B cell (primary cell): Measurements from ENCODE around the gene DGAT2. TPM values are rescaled to one million over a fixed set of nuclear protein-coding genes. Genes with fewer than 3 reads are reported as not detected.

Source experiments
- ATAC-seq: fragments of 200-7000 bp; cut with Tn5 transposase; one replicate; pipeline ENCODE4 v1.10.0; 2021; ENCODE audit warnings: low read depth, mild to moderate bottlenecking, moderate number of reproducible peaks, moderate library complexity
- CTCF ChIA-PET: fragments of 350-600 bp; sonication (Branson Sonifier 250); formaldehyde crosslinking; loops from one replicate; lab custom pipeline; 2021; ENCODE audit warnings: antibody characterized with exemption, inconsistent platforms; lab: Charles Lee
- POLR2A ChIA-PET: fragments of 350-600 bp; sonication (Branson Sonifier 250); formaldehyde crosslinking; loops from one replicate; lab custom pipeline; 2021; ENCODE audit warnings: antibody characterized with exemption; lab: Charles Lee
- DNase-seq: peaks from one replicate; pipeline ENCODE4 v3.0.0; 2013
- H2AFZ ChIP-seq: 2 replicates; pipeline ENCODE4 v1.6.1; 2012; ENCODE audit warnings: mild to moderate bottlenecking, low read depth, low read length; ENCODE audit not compliant: insufficient read depth, poor library complexity, severe bottlenecking
- H3K27ac ChIP-seq, 2 donors: 1 replicate in 1 of 2; 2 replicates in 1 of 2; pipeline ENCODE4 v1.5.1; 2012 to 2013; ENCODE audit warnings: low read length in 2 of 2, mild to moderate bottlenecking in 2 of 2, moderate library complexity in 1 of 2
- H3K27me3 ChIP-seq, 4 experiments: fragments of 200-600 bp in 1 of 4; sonication (generic) in 1 of 4; replicated peaks in 1 of 4; 1 replicate in 2 of 4; 2 replicates in 2 of 4; pipeline versions ENCODE4 v1.6.1 to v1.7.0; 2013 to 2016; ENCODE audit warnings: low read length in 3 of 4, mild to moderate bottlenecking in 2 of 4, mixed read lengths in 1 of 4, moderate library complexity in 1 of 4; ENCODE audit not compliant: insufficient read depth in 4 of 4, control insufficient read depth in 3 of 4; ENCODE audit errors: control extremely low read depth in 1 of 4
- H3K36me3 ChIP-seq, 2 experiments: replicated peaks in 1 of 2; 1 replicate in 1 of 2; 2 replicates in 1 of 2; pipeline versions ENCODE4 v1.6.1 to v1.7.1; 2013; ENCODE audit warnings: low read length in 1 of 2; ENCODE audit not compliant: insufficient read depth in 2 of 2, control insufficient read depth in 1 of 2; ENCODE audit errors: control extremely low read depth in 1 of 2, extremely low read depth in 1 of 2
- H3K4me1 ChIP-seq, 2 donors: fragments of 200-600 bp in 1 of 2; sonication (generic) in 1 of 2; 1 replicate in 1 of 2; 2 replicates in 1 of 2; pipeline versions ENCODE4 v1.5.1 to v1.6.1; 2013 to 2017; ENCODE audit warnings: low read length in 2 of 2; ENCODE audit not compliant: control insufficient read depth in 2 of 2, insufficient read depth in 2 of 2
- H3K4me2 ChIP-seq: replicated peaks from 2 replicates; pipeline ENCODE3; 2012; ENCODE audit warnings: mild to moderate bottlenecking, low read depth, low read length; ENCODE audit not compliant: poor library complexity, severe bottlenecking
- H3K4me3 ChIP-seq, 5 experiments: fragments of 200-600 bp in 1 of 5; sonication (generic) in 1 of 5; 1 replicate in 3 of 5; 2 replicates in 2 of 5; pipeline versions ENCODE4 v1.5.1 to v1.7.0; 2011 to 2016; ENCODE audit warnings: low read length in 4 of 5, mild to moderate bottlenecking in 4 of 5, low read depth in 2 of 5, control low read depth in 1 of 5, moderate library complexity in 1 of 5; ENCODE audit not compliant: insufficient read depth in 1 of 5; ENCODE audit errors: control extremely low read depth in 1 of 5, extremely low read depth in 1 of 5
- H3K79me2 ChIP-seq: fragments of 200-600 bp; sonication (generic); one replicate; pipeline ENCODE4 v1.6.0; 2016; ENCODE audit warnings: low read length; ENCODE audit not compliant: control insufficient read depth, insufficient read depth
- H3K9ac ChIP-seq: fragments of 200-600 bp; sonication (generic); 2 replicates; pipeline ENCODE4 v1.6.1; 2017; ENCODE audit warnings: mild to moderate bottlenecking, low read length, moderate library complexity
- H3K9me3 ChIP-seq, 3 donors: one replicate each; pipeline versions ENCODE4 v1.6.1 to v1.7.1; 2013; ENCODE audit warnings: low read length in 2 of 3; ENCODE audit not compliant: control insufficient read depth in 2 of 3, insufficient read depth in 1 of 3; ENCODE audit errors: control extremely low read depth in 1 of 3
- H4K20me1 ChIP-seq: 2 replicates; pipeline ENCODE4 v1.6.0; 2012; ENCODE audit warnings: mild to moderate bottlenecking, low read length; ENCODE audit not compliant: insufficient read depth, control insufficient read depth, poor library complexity, severe bottlenecking
- H3K27ac Mint-ChIP-seq: one replicate; pipeline ENCODE4 v1.8.0; 2021; ENCODE audit warnings: mixed read lengths
- H3K27me3 Mint-ChIP-seq: one replicate; pipeline ENCODE4 v1.8.0; 2021; ENCODE audit warnings: mixed read lengths
- H3K4me1 Mint-ChIP-seq: one replicate; pipeline ENCODE4 v1.8.0; 2021; ENCODE audit warnings: mixed read lengths
- H3K4me3 Mint-ChIP-seq: one replicate; pipeline ENCODE4 v1.8.0; 2021; ENCODE audit warnings: mixed read lengths
- H3K9me3 Mint-ChIP-seq: one replicate; pipeline ENCODE4 v1.8.0; 2022; ENCODE audit warnings: mixed read lengths; ENCODE audit not compliant: insufficient read depth
- CTCF ChIP-seq: fragments of 200-600 bp; IDR thresholded peaks from one replicate; pipeline ENCODE4 v1.8.0; 2022; ENCODE audit warnings: antibody characterized with exemption, mild to moderate bottlenecking
- EZH2 ChIP-seq: IDR thresholded peaks from 2 replicates; pipeline ENCODE4 v1.6.1; 2012; ENCODE audit warnings: borderline replicate concordance, low read depth, mild to moderate bottlenecking, moderate library complexity, low read length; ENCODE audit not compliant: insufficient read depth, poor library complexity, severe bottlenecking
- WGBS: methylation state at CpG from one replicate; pipeline ENCODE4 v1.1.5; 2013; ENCODE audit warnings: missing lambda C conversion rate; ENCODE audit not compliant: insufficient coverage; 5-methylcytosine and 5-hydroxymethylcytosine counted together
- intact Hi-C: fragments of 100-400 bp; cut with micrococcal nuclease; formaldehyde crosslinking; loops from one replicate; pipeline ENCODE4 v1.10.0; 2022
- polyA plus RNA-seq: library from polyadenylated mRNA; depleted of rRNA; stranded (reverse); fragments of >200 nt; gene quantifications from 2 replicates; pipeline ENCODE4 v1.2.3, GENCODE V29; 2012
- total RNA-seq, 2 donors: library from RNA; stranded (reverse); fragments of 120-200 nt in 1 of 2; gene quantifications; 1 replicate in 1 of 2; 2 replicates in 1 of 2; pipeline versions ENCODE4 v1.2.3 to v1.2.4, GENCODE V29; 2013 to 2022

DGAT2 gene
- total and polyA plus RNA-seq, 2 donors (not counting 1 experiment from before 2014, with no cell fraction given), result 5.8 to 6.5 TPM

- H3K4me1 Mint-ChIP-seq, result peaks cover 84% of the 10 kb centered on the region
These were observed 63.4 kb downstream of the DGAT2 start for GRCh38 chr11:75831915-75832502.

More at GRCh38 chr11:75831915-75832502, 63.4 kb downstream of the DGAT2 start:
- H4K20me1 ChIP-seq, result peaks cover 60% of the 10 kb centered on the region
- TF ChIP-seq EZH2 (no peak), CTCF (no peak)
- no peak for ATAC-seq
- ChIA-PET POLR2A (interaction anchor here (1.0 kb wide), 1 partner anchor 8 kb away, joined by 6 read pairs; no protein-coding TSS in a partner anchor), CTCF (interaction anchor here (1.1 to 3.5 kb wide), 3 partner anchors 10 to 36 kb away, joined by 3 to 33 read pairs (median 5); no protein-coding TSS in a partner anchor)
- Mint-ChIP-seq H3K4me3 (no peak overlapping the region), H3K27me3 (no peaks in the 10 kb centered on the region), H3K9me3 (no peaks in the 10 kb centered on the region), H3K27ac (peak overlapping the region; percentile 20)
- peak overlapping the region in 1 of 2 donors; percentile 20 for H3K27ac ChIP-seq
- peaks cover 94% of the 10 kb centered on the region for H3K79me2 ChIP-seq
- H3K36me3 ChIP-seq, result peaks cover 6 to 15% of the 10 kb centered on the region in 2 experiments
- no peaks in the 10 kb centered on the region for H3K9me3 ChIP-seq
- H3K27me3 ChIP-seq, result no peaks in the 10 kb centered on the region
- H2AFZ ChIP-seq, result no peak overlapping the region
- no peak for DNase-seq
- no peak overlapping the region for H3K9ac ChIP-seq
- intact Hi-C loops, result no loop called here
- H3K4me2 ChIP-seq, result no peak overlapping the region
- 96% methylated on average over 2 of the region's 6 CpGs for WGBS
- H3K4me1 ChIP-seq, result peaks cover 67 to 74% of the 10 kb centered on the region in 2 donors
- H3K4me3 ChIP-seq, result no peak overlapping the region
